ENCODE data around the gene TREX2. TPM values are rescaled to one million over a fixed set of nuclear protein-coding genes. Genes with fewer than 3 reads are reported as not detected.

TREX2 gene
- total and polyA plus RNA-seq, 11 donors: 0.22 to 0.48 (median 0.29) TPM; not detected in 3

DNA sequence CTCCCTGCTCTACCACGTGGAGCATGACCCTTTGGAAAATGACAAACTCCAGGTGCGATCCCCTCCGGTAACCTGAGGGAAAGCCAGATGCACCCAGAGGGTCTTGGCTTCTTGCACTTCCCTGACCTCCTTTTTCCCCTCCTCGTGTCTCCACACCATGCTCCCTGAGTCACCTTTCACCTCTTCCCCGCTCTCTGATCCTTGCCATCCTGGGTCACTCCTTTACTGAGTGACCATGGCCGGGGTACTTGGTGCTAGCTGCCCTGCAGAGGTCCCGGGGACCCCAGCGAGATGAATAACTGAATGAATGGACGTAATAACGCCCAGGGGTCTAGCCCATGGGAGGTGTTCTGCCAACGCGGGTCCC lies 35.0 kb downstream of the TREX2 start:
- H3K27ac ChIP-seq: peak overlapping the region in 3 of 12 donors; percentile 9 to 59 (median 38)
- DNase-seq (no peak), ATAC-seq (no peak)
- peaks cover 0 to 18% (median 0%) of the 10 kb centered on the region in 9 donors for H3K27me3 ChIP-seq
- H3K9me3 ChIP-seq: no peaks in the 10 kb centered on the region
- WGBS, 4 donors: 50 to 71% (median 60%) methylated on average over 10 to 12 of the region's 12 CpGs
- intact Hi-C loops (cut with DNase I): loop anchor here in 2 of 10 donors (10.0 kb wide), 1 partner anchor 376 kb away; no protein-coding TSS in a partner anchor
- peak overlapping the region in 11 of 12 donors; percentile 37 to 64 (median 57) for H3K4me3 ChIP-seq
- H3K4me1 ChIP-seq: peaks cover 0 to 14% (median 0%) of the 10 kb centered on the region in 12 donors
- TF ChIP-seq POLR2A (IDR thresholded peaks at IDR 0.05): no peak
- TF ChIP-seq, protein P1, sequence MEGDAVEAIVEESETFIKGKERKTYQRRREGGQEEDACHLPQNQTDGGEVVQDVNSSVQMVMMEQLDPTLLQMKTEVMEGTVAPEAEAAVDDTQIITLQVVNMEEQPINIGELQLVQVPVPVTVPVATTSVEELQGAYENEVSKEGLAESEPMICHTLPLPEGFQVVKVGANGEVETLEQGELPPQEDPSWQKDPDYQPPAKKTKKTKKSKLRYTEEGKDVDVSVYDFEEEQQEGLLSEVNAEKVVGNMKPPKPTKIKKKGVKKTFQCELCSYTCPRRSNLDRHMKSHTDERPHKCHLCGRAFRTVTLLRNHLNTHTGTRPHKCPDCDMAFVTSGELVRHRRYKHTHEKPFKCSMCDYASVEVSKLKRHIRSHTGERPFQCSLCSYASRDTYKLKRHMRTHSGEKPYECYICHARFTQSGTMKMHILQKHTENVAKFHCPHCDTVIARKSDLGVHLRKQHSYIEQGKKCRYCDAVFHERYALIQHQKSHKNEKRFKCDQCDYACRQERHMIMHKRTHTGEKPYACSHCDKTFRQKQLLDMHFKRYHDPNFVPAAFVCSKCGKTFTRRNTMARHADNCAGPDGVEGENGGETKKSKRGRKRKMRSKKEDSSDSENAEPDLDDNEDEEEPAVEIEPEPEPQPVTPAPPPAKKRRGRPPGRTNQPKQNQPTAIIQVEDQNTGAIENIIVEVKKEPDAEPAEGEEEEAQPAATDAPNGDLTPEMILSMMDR (IDR thresholded peaks at IDR 0.05): no peak
- H3K36me3 ChIP-seq: no peaks in the 10 kb centered on the region

DNA sequence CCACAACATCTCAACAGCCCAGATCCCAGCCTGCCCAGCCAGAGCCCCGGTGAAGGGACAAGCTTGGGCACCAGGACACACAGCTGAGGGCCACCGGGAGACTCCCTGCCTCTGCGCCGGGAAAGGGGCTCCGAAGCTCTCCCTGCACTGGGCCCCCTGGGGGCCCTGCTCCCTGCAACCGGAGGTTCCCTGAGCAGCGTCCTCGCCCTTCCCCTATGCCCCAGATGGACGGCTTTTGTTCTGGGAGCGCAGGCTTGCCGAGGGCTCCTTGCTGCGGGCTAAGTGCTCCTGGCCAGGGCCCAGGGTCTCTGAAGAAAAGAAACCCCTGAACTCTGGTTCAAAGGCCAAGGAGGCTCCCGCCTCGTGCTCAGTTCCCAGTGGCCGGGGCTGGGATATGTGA lies 35.5 kb downstream of the TREX2 start:
- H3K27ac ChIP-seq: peak overlapping the region in 1 of 12 donors; percentile 9
- peaks cover 0 to 14% (median 0%) of the 10 kb centered on the region in 12 donors for H3K4me1 ChIP-seq
- no peak for TF ChIP-seq POLR2A (IDR thresholded peaks at IDR 0.05)
- TF ChIP-seq, protein P1 (IDR thresholded peaks at IDR 0.05): no peak
- ATAC-seq (no peak), DNase-seq (peak in 1 of 5 donors; percentile 14)
- no peaks in the 10 kb centered on the region for H3K36me3 ChIP-seq
- WGBS, 4 donors: 65 to 88% (median 76%) methylated on average over 13 to 15 of the region's 15 CpGs
- H3K9me3 ChIP-seq: no peaks in the 10 kb centered on the region
- H3K4me3 ChIP-seq: no peak overlapping the region
- peaks cover 0 to 18% (median 0%) of the 10 kb centered on the region in 9 donors for H3K27me3 ChIP-seq
- intact Hi-C loops (cut with DNase I): loop anchor here in 2 of 10 donors (10.0 kb wide), 1 partner anchor 376 kb away; no protein-coding TSS in a partner anchor

DNA sequence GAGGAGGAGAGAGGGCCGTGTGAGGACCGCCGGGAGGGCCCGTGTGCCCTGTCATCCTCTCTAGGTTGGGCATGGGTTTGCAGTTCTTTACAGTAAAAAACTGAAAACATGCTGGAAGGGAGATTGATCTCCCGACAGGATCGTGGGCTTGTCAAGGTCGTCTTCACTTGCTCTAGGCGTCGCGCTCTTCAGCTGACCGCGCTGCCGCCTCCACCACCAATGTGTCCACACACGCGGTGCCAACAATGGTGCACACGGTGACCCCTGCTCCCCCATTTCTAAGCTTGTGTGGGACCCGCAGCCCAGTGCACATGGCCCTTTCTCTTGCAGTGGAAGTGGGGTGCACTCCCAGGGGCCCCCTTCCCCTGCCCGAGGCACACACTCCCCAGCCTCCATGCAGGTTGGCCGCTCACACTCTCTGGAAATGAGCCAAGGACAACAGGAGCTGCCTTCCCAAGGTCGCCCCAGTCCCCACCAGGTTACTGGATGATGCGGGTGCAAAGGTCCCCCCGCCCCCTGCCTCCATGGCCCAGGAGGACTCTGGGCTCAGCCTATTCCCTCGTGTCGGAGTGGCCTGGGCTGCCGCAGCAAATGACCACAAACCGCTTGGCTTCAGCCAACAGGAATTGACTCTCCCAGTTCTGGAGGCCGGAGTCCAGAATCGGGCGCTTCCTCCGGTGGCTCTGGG lies 36.3 kb downstream of the TREX2 start:
- peak in 1 of 5 donors; percentile 9 for DNase-seq
- intact Hi-C loops (cut with DNase I): loop anchor here in 2 of 10 donors (10.0 kb wide), 1 partner anchor 375 kb away; no protein-coding TSS in a partner anchor
- H3K4me3 ChIP-seq: no peak overlapping the region
- no peaks in the 10 kb centered on the region for H3K9me3 ChIP-seq
- WGBS, 4 donors: 80 to 89% (median 85%) methylated on average over 27 to 30 of the region's 30 CpGs
- no peak for ATAC-seq
- no peaks in the 10 kb centered on the region for H3K36me3 ChIP-seq
- TF ChIP-seq POLR2A (IDR thresholded peaks at IDR 0.05): no peak
- TF ChIP-seq, protein P1 (IDR thresholded peaks at IDR 0.05): no peak
- peaks cover 0 to 14% (median 0%) of the 10 kb centered on the region in 12 donors for H3K4me1 ChIP-seq
- H3K27ac ChIP-seq: no peak overlapping the region
- peaks cover 0 to 18% (median 0%) of the 10 kb centered on the region in 9 donors for H3K27me3 ChIP-seq

DNA sequence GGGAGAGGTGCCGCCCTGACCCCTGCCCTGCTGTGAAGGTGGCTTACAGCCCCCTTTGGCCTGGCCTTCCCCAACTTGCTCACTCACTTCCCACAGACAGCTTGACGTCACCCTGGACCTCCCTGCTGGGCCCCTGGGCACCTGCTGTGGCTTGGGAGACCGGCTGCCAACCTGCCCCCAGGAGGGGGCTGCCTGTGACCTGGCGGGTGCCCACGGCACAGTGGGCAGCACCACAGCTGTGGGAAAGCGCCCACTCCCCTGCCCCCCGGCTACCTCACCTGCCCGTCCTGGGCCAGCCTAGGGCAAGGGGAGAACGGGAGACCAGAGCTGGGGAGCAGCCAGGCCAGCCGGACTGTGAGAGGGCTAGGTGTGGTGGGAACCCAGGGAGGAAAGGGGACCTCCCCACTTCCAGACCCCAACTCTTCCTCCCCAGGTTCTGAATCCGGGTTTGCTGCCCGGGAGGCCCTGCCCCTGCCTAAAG lies 36.9 kb downstream of the TREX2 start:
- no peak for ATAC-seq
- peak in 1 of 5 donors; percentile 17 for DNase-seq
- TF ChIP-seq POLR2A (IDR thresholded peaks at IDR 0.05): no peak
- TF ChIP-seq, protein P1 (IDR thresholded peaks at IDR 0.05): no peak
- 83 to 94% (median 89%) methylated on average over 6 to 12 of the region's 12 CpGs for WGBS, 4 donors
- intact Hi-C loops (cut with DNase I): no loop called here
- H3K27ac ChIP-seq: no peak overlapping the region
- no peak overlapping the region for H3K4me3 ChIP-seq
- H3K4me1 ChIP-seq: peaks cover 0 to 14% (median 0%) of the 10 kb centered on the region in 12 donors
- H3K9me3 ChIP-seq: no peaks in the 10 kb centered on the region
- peaks cover 0 to 18% (median 0%) of the 10 kb centered on the region in 9 donors for H3K27me3 ChIP-seq
- H3K36me3 ChIP-seq: no peaks in the 10 kb centered on the region

Data from heart left ventricle (tissue), 16 donors.